Kidney (tissue), 14 donors: ENCODE results near the gene ZNF281. TPM values are rescaled to one million over a fixed set of nuclear protein-coding genes. Genes with fewer than 3 reads are reported as not detected.

Source experiments
- DNase-seq, 5 donors: peaks; one replicate each; pipeline ENCODE4 v3.0.0-alpha.2; 2013 to 2020
- FAIRE-seq: peaks from 2 replicates; lab custom pipeline; 2012; peaks lifted over from hg19 to GRCh38; lab: Jason Lieb, UNC
- H3K27ac ChIP-seq, 2 donors: one replicate each; pipeline ENCODE4 v1.7.0; 2013; ENCODE audit warnings: low read depth in 2 of 2, low read length in 2 of 2, inconsistent platforms in 1 of 2
- H3K27me3 ChIP-seq: one replicate; pipeline ENCODE4 v1.7.1; 2013; ENCODE audit warnings: low read length, inconsistent platforms; ENCODE audit not compliant: control insufficient read depth, insufficient read depth
- H3K36me3 ChIP-seq, 3 donors: one replicate each; pipeline versions ENCODE4 v1.7.0 to v1.7.1; 2013; ENCODE audit warnings: low read length in 3 of 3, control low read depth in 1 of 3, inconsistent platforms in 1 of 3; ENCODE audit not compliant: insufficient read depth in 3 of 3, control insufficient read depth in 2 of 3
- H3K4me1 ChIP-seq, 3 donors: one replicate each; pipeline versions ENCODE4 v1.7.0 to v1.7.1; 2013; ENCODE audit warnings: low read length in 3 of 3, inconsistent platforms in 1 of 3, low read depth in 1 of 3; ENCODE audit not compliant: control insufficient read depth in 2 of 3, insufficient read depth in 2 of 3
- H3K4me3 ChIP-seq, 3 donors: one replicate each; pipeline versions ENCODE4 v1.7.0 to v1.8.1; 2013; ENCODE audit warnings: low read length in 3 of 3, control low read depth in 1 of 3, inconsistent platforms in 1 of 3
- H3K9ac ChIP-seq, 3 donors: one replicate each; pipeline versions ENCODE4 v1.7.0 to v1.7.1; 2013; ENCODE audit warnings: low read length in 3 of 3, control low read depth in 1 of 3, inconsistent platforms in 1 of 3
- H3K9me3 ChIP-seq, 3 donors: one replicate each; pipeline versions ENCODE4 v1.7.0 to v1.7.1; 2013; ENCODE audit warnings: low read length in 3 of 3, control low read depth in 1 of 3, inconsistent platforms in 1 of 3; ENCODE audit not compliant: control insufficient read depth in 2 of 3, insufficient read depth in 1 of 3
- CTCF ChIP-seq: IDR thresholded peaks from 3 replicates; pipeline ENCODE4 v1.5.1; 2012; ENCODE audit warnings: mild to moderate bottlenecking, moderate library complexity, borderline replicate concordance; ENCODE audit not compliant: insufficient read depth; ENCODE audit errors: extremely low read depth
- intact Hi-C: fragments of 100-400 bp; cut with DNase I; formaldehyde crosslinking; loops from one replicate; pipeline ENCODE4 v1.11.1; 2022
- polyA plus RNA-seq: library from polyadenylated mRNA; stranded (reverse); fragments of 350-450 nt; fragmentation: Illumina TruSeq; extraction: RNeasy Lipid Tissue Mini Kit (QIAGEN cat#74804); gene quantifications from one replicate; pipeline ENCODE4 v1.2.3, GENCODE V29; 2014; ENCODE audit warnings: low read depth, low replicate concordance; ENCODE audit not compliant: insufficient read depth
- total RNA-seq: library from RNA; stranded (reverse); fragmentation: NEBNext Ultra II Directional; extraction: Animal tissue kit (Norgen Biotek cat#: 25700); gene quantifications from one replicate; pipeline ENCODE4 v1.2.1, GENCODE V29; 2021
- donor health status: control.
- donor health status: control.
- donor health status: control.
- donor health status: control.
- donor health status: control.
- donor health status: DM: yes; HTN: yes; CAD: no.
- donor health status: Normal renal cell carcinoma (clear cell type).

Gene ZNF281
- total and polyA plus RNA-seq, 2 donors from 2014 or later, result 4.0 to 13.1 TPM

- Histone ChIP-seq H3K4me1 (no peaks in the 10 kb centered on the region), H3K4me3 (no peak overlapping the region), H3K36me3 (no peaks in the 10 kb centered on the region), H3K9me3 (no peaks in the 10 kb centered on the region), H3K9ac (no peak overlapping the region), H3K27ac (no peak overlapping the region), H3K27me3 (no peaks in the 10 kb centered on the region)
- intact Hi-C loops, result no loop called here
- no peak for TF ChIP-seq CTCF
- FAIRE-seq (no peak), DNase-seq (no peak)
Measured at GRCh38 chr1:200423235-200423634, 13.4 kb upstream of the ZNF281 start.

- DNase-seq (no peak), FAIRE-seq (no peak)
- no peaks in the 10 kb centered on the region for H3K36me3 ChIP-seq
- no peak overlapping the region for H3K4me3 ChIP-seq
- no peaks in the 10 kb centered on the region for H3K27me3 ChIP-seq
- no peaks in the 10 kb centered on the region for H3K9me3 ChIP-seq
- no peak overlapping the region for H3K27ac ChIP-seq
- intact Hi-C loops, result no loop called here
- H3K4me1 ChIP-seq, result no peaks in the 10 kb centered on the region
- no peak for TF ChIP-seq CTCF
- H3K9ac ChIP-seq, result no peak overlapping the region
Measured at GRCh38 chr1:200422211-200422610, 12.4 kb upstream of the ZNF281 start.

- H3K36me3 ChIP-seq, result no peaks in the 10 kb centered on the region
- DNase-seq, result peak in 1 of 5 donors; percentile 39
- intact Hi-C loops, result no loop called here
- no peaks in the 10 kb centered on the region for H3K9me3 ChIP-seq
- H3K9ac ChIP-seq, result no peak overlapping the region
- H3K27me3 ChIP-seq, result peaks cover 2% of the 10 kb centered on the region
- FAIRE-seq, result peak; percentile 68
- no peaks in the 10 kb centered on the region for H3K4me1 ChIP-seq
- no peak overlapping the region for H3K4me3 ChIP-seq
- H3K27ac ChIP-seq, result no peak overlapping the region
- TF ChIP-seq CTCF, result no peak
Measured at GRCh38 chr1:200415789-200416593, 6.2 kb upstream of the ZNF281 start.

- H3K27me3 ChIP-seq, result peaks cover 2% of the 10 kb centered on the region
- no peaks in the 10 kb centered on the region for H3K9me3 ChIP-seq
- DNase-seq (no peak), FAIRE-seq (no peak)
- no peak for TF ChIP-seq CTCF
- no peak overlapping the region for H3K9ac ChIP-seq
- peaks cover 0 to 2% (median 0%) of the 10 kb centered on the region in 3 donors for H3K4me1 ChIP-seq
- intact Hi-C loops, result no loop called here
- H3K27ac ChIP-seq, result no peak overlapping the region
- no peak overlapping the region for H3K4me3 ChIP-seq
- H3K36me3 ChIP-seq, result no peaks in the 10 kb centered on the region
Measured at GRCh38 chr1:200415227-200415626, 5.4 kb upstream of the ZNF281 start.
